Measurements from ENCODE around the gene ACBD7. TPM values are rescaled to one million over a fixed set of nuclear protein-coding genes. Genes with fewer than 3 reads are reported as not detected.

The ACBD7 gene
- total RNA-seq = under 0.01 and 0.98 TPM in 2 replicates

GRCh38 chr10:15088428-15089261, at the start of gene ACBD7:
Gene ACBD7, minus strand, starts transcription at chr10:15088776. Its CDS starts 48 bp downstream, at chr10:15088728.

GRCh38 chr10:15097011-15097812, 8.6 kb upstream of the ACBD7 start, which contains the start of gene RPP38:
Gene RPP38, plus strand, starts transcription at chr10:15097355. Its CDS starts 5,960 bp downstream, at chr10:15103315.

GRCh38 chr10:15043674-15044073, 44.9 kb downstream of the ACBD7 start, which contains the start of gene OLAH:
Gene OLAH, plus strand, starts transcription at chr10:15043943. Its CDS starts 3,346 bp downstream, at chr10:15047289.

Other genes with a start within 250 kb of the ACBD7 start
- 8.6 and 13.8 TPM in 2 replicates for gene SUV39H2, start 209.9 kb downstream of the ACBD7 start, total RNA-seq
- 8.7 and 9.8 TPM in 2 replicates for gene DCLRE1C, start 134.7 kb downstream of the ACBD7 start, total RNA-seq
- gene MEIG1, start 129.4 kb downstream of the ACBD7 start, total RNA-seq = not detected in 2 replicates
- not detected in 2 replicates for gene OLAH, start 44.8 kb downstream of the ACBD7 start, total RNA-seq
- gene RPP38, start 8.6 kb upstream of the ACBD7 start, total RNA-seq = 13.3 and 15.8 TPM in 2 replicates
- 10.3 and 13.7 TPM in 2 replicates for gene NMT2, start 79.9 kb upstream of the ACBD7 start, total RNA-seq